ENCODE measurements around the gene LAPTM5.

LAPTM5 gene

DNA sequence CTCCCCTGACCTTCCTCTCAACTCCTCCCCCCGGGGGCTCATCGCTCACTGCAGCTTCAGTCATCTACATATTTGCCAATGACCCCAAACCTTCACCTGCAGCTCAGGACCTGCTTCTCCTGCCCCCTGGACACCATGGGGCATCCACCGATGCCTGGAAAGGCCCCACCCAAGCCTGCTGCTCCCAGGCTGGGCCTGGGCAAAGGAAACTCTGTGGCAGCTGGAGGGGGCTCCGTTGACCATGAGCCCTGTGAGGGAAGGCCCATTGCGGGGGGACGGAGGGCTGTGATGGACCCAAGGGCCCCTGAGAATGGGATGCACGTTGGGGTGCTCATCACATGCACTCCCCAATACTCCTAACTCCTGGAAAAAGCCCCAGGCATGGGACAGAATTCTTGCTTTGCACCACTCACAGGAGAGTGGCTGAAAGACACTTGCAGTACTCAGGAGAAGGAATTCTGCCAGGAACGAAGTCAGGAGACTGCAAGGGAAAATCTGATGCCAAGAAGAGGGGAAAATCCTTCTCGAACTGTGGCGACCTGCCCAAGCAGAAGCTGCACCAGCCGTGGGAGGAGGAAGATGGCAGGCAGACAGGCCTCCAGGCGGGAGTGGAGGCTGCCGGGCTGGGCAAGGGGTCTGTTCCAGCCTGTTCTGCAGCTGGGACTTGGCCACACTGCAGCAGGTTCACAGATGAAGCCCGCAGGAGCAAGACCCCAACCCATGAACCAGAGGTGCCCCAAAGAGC, 52.6 kb downstream of the LAPTM5 start:
- no peak for TF ChIP-seq CTCF (IDR thresholded peaks at IDR 0.05; ENCODE audit: extremely low read depth, missing control alignments)
- DNase-seq (ENCODE audit: low spot score): no peak

- no peak for TF ChIP-seq CTCF (IDR thresholded peaks at IDR 0.05; ENCODE audit: extremely low read depth, missing control alignments)
- DNase-seq (ENCODE audit: low spot score): no peak
Observed at GRCh38 chr1:30704271-30704670, 53.3 kb downstream of the LAPTM5 start.

DNA sequence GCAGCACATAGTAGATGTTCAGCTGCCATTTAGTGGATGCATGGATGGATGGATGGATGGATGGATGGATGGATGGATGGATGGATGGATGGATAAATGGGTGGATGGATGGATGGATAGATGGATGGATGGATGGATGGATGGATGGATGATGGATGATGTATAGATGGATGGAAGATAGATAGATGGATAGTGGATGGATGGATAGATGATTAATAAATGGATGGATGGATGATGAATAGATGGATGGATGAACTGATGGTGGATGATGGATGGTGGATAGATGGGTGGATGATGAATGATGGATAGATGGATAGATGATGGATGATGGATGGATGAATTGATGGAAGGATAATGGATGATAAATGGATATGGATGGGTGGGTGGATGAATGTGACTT, 54.8 kb downstream of the LAPTM5 start:
- no peak for TF ChIP-seq CTCF (IDR thresholded peaks at IDR 0.05; ENCODE audit: extremely low read depth, missing control alignments)
- no peak for DNase-seq (ENCODE audit: low spot score)

DNA sequence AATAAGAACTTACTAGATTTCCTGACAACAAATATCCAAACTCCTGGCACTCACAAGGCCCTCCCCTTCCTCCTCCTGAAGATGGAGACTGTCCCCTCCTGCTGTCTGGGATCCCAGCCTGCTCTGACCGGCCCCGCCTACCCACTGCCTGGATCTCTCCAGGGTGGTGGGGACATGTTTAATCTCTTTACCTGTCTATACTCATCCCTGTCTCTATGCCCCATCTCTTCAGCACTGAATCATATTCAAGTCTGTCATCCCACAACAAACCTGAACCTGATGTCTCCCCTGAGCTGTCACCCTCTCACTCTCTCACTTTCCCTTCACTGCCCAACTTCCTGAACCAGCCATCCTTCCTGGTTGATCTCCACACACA, 56.3 kb downstream of the LAPTM5 start:
- DNase-seq (ENCODE audit: low spot score): no peak
- TF ChIP-seq CTCF (IDR thresholded peaks at IDR 0.05; ENCODE audit: extremely low read depth, missing control alignments): no peak

GRCh38 chr1:30700528-30701257, 56.9 kb downstream of the LAPTM5 start:
- DNase-seq (ENCODE audit: low spot score): no peak
- TF ChIP-seq CTCF (IDR thresholded peaks at IDR 0.05; ENCODE audit: extremely low read depth, missing control alignments): no peak

GRCh38 chr1:30699762-30700161, 57.8 kb downstream of the LAPTM5 start:
- no peak for DNase-seq (ENCODE audit: low spot score)
- no peak for TF ChIP-seq CTCF (IDR thresholded peaks at IDR 0.05; ENCODE audit: extremely low read depth, missing control alignments)

DNA sequence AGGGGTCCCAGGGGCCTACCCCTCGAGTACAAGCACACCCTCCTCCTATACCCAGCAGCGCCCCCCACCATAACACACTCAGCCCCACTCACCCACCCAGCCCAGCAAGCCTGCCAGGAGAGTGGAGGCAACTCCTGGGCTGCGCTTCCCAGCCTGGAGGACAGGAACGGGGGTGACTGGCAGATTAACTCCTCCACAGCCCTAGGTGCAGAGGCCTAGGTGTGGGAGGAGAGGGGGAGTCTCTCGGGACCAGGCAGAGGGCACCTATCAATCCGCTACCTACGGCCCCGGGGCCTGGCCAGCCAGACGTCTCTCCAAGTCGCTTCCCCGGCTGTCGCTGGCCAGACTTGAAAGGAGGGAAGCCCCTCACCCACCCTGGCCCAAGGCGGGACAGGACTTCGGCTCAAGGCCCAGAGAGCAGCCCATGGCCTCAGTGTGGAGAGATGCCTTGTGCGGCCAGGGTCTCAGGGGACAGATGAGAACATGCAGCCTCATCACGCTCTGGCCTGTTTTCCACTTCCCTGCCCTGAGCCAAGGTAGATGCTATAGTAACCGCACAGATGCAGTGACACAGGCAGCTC, 59.1 kb downstream of the LAPTM5 start:
- TF ChIP-seq CTCF (IDR thresholded peaks at IDR 0.05; ENCODE audit: extremely low read depth, missing control alignments): no peak
- no peak for DNase-seq (ENCODE audit: low spot score)
